ENCODE measurements around the gene RPUSD4. TPM values are rescaled to one million over a fixed set of nuclear protein-coding genes. Genes with fewer than 3 reads are reported as not detected.

The RPUSD4 gene
- total and polyA plus RNA-seq, 10 of the 15 experiments (the other 5 are each of a cell fraction or from before 2014, with no cell fraction given) = 24.5 to 47.6 (median 31.7) TPM

DNA sequence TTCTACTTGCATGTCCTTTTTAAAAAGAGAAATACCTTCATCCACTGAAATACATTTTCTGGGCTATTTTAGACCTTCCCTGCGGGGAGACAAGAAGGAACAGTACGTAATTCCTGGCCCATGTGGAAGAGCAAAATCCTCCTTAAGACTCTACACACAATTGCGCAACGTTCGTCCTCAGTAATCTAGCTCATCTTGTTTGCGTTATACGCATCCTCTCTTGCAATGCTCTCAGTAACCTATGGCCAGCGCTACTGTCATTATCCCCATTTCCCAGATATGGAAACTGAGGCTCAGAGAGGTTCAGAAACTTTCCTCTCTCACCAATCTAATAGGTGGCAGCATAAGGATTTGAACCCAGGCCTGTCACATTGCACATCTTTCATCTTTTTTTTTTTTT lies 54.6 kb downstream of the RPUSD4 start:
- TF ChIP-seq, protein P1, sequence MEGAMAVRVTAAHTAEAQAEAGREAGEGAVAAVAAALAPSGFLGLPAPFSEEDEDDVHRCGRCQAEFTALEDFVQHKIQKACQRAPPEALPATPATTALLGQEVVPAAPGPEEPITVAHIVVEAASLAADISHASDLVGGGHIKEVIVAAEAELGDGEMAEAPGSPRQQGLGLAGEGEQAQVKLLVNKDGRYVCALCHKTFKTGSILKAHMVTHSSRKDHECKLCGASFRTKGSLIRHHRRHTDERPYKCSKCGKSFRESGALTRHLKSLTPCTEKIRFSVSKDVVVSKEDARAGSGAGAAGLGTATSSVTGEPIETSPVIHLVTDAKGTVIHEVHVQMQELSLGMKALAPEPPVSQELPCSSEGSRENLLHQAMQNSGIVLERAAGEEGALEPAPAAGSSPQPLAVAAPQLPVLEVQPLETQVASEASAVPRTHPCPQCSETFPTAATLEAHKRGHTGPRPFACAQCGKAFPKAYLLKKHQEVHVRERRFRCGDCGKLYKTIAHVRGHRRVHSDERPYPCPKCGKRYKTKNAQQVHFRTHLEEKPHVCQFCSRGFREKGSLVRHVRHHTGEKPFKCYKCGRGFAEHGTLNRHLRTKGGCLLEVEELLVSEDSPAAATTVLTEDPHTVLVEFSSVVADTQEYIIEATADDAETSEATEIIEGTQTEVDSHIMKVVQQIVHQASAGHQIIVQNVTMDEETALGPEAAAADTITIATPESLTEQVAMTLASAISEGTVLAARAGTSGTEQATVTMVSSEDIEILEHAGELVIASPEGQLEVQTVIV (IDR thresholded peaks at IDR 0.05; ENCODE audit: borderline replicate concordance, partially characterized antibody) = no peak
- TF ChIP-seq, protein P2, sequence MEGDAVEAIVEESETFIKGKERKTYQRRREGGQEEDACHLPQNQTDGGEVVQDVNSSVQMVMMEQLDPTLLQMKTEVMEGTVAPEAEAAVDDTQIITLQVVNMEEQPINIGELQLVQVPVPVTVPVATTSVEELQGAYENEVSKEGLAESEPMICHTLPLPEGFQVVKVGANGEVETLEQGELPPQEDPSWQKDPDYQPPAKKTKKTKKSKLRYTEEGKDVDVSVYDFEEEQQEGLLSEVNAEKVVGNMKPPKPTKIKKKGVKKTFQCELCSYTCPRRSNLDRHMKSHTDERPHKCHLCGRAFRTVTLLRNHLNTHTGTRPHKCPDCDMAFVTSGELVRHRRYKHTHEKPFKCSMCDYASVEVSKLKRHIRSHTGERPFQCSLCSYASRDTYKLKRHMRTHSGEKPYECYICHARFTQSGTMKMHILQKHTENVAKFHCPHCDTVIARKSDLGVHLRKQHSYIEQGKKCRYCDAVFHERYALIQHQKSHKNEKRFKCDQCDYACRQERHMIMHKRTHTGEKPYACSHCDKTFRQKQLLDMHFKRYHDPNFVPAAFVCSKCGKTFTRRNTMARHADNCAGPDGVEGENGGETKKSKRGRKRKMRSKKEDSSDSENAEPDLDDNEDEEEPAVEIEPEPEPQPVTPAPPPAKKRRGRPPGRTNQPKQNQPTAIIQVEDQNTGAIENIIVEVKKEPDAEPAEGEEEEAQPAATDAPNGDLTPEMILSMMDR (IDR thresholded peaks at IDR 0.05 in 2 of 3, conservative IDR thresholded peaks at IDR 0.05 in 1 of 3; ENCODE audit: control insufficient read depth in 2 of 3, extremely low read depth in 1 of 3, insufficient read depth in 1 of 3, low read depth in 3 of 3, low read length in 3 of 3) = no peak
- TF ChIP-seq, protein P3, sequence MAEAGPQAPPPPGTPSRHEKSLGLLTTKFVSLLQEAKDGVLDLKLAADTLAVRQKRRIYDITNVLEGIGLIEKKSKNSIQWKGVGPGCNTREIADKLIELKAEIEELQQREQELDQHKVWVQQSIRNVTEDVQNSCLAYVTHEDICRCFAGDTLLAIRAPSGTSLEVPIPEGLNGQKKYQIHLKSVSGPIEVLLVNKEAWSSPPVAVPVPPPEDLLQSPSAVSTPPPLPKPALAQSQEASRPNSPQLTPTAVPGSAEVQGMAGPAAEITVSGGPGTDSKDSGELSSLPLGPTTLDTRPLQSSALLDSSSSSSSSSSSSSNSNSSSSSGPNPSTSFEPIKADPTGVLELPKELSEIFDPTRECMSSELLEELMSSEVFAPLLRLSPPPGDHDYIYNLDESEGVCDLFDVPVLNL (IDR thresholded peaks at IDR 0.05; ENCODE audit: low read depth, low read length) = no peak
- TF ChIP-seq RAD21 (IDR thresholded peaks at IDR 0.05; ENCODE audit: insufficient read depth, low read depth, low read length) (no peak), SP1 (IDR thresholded peaks at IDR 0.05; ENCODE audit: low read depth, low read length) (no peak), HDAC2 (IDR thresholded peaks at IDR 0.05) (no peak), RAD51 (IDR thresholded peaks at IDR 0.05) (no peak)
- FAIRE-seq (no peak), DNase-seq (ENCODE audit: low read depth, low spot score) (no peak), ATAC-seq (no peak)
- in situ Hi-C loops (cut with MboI) (no loop called here), intact Hi-C loops (cut with micrococcal nuclease; ENCODE audit: unreplicated experiment) (no loop called here)
- Histone ChIP-seq H3K36me3 (ENCODE audit: control insufficient read depth in 2 of 2, insufficient read depth in 2 of 2, low read length in 1 of 2) (no peaks in the 10 kb centered on the region), H3K9ac (ENCODE audit: control insufficient read depth, insufficient read depth, low read length) (no peak overlapping the region), H3K9me3 (replicated peaks; ENCODE audit: control insufficient read depth, insufficient read depth, low read length) (no peaks in the 10 kb centered on the region; the same call in 2 of the 3 replicates), H3K4me2 (ENCODE audit: control insufficient read depth, insufficient read depth) (no peak overlapping the region), H3K4me3 (no peak overlapping the region), H4K20me1 (ENCODE audit: control insufficient read depth, insufficient read depth) (no peaks in the 10 kb centered on the region), H3K79me2 (ENCODE audit: control insufficient read depth, insufficient read depth, low read length) (no peaks in the 10 kb centered on the region), H2AFZ (ENCODE audit: control insufficient read depth, low read depth, low read length) (no peak overlapping the region), H3K27ac (ENCODE audit: control insufficient read depth, insufficient read depth) (no peak overlapping the region), H3K4me1 (ENCODE audit: control insufficient read depth, insufficient read depth, low read length) (no peaks in the 10 kb centered on the region; the same call in 1 of the 2 replicates), H3K27me3 (replicated peaks in 1 of 2; ENCODE audit: control insufficient read depth in 2 of 2, insufficient read depth in 2 of 2, low read length in 1 of 2) (no peaks in the 10 kb centered on the region)
- ChIA-PET RAD21 (ENCODE audit: unreplicated experiment) (no interaction called here), CTCF (interaction anchor here (0.7 kb wide), 1 partner anchor 238 kb away, joined by 4 read pairs; no protein-coding TSS in a partner anchor), POLR2A (no interaction called here), SMC1A (ENCODE audit: uncharacterized antibody, unreplicated experiment) (no interaction called here)
- no TSS peak for BruUV-seq (replicated peaks)
- 70% methylated on average over 8 of the region's 8 CpGs for WGBS (ENCODE audit: insufficient coverage, insufficient replicate concordance, low lambda C conversion rate, missing lambda C conversion rate)

All from GM12878 (cell line).